NCI-H345 (cell line): Measurements from ENCODE around the gene OR4X1.
"Not testable (repeated sequence)": the region's sequence is repeated elsewhere in the genome, so short reads cannot be mapped to it uniquely, and the experiment has no call there.

ENCODE experiments used
- DNase-seq: peaks from one replicate; lab custom pipeline; 2025; lab: John Stamatoyannopoulos, UW

OR4X1 gene

GRCh38 chr11:48263423-48263911 is at the start of gene OR4X1:
OR4X1 (plus strand) TSS chr11:48263861; CDS start chr11:48263861, 0 bp downstream.
- no peak for DNase-seq

GRCh38 chr11:48216510-48216909 is 47.2 kb upstream of the OR4X1 start, which contains the start of gene OR4B1:
OR4B1 (plus strand) TSS chr11:48216810; CDS start chr11:48216810, 0 bp downstream.
- DNase-seq: no peak

- no peak for DNase-seq
These were observed 34.9 kb upstream of the OR4X1 start for GRCh38 chr11:48228761-48229160.

GRCh38 chr11:48230057-48230456 is 33.6 kb upstream of the OR4X1 start:
- DNase-seq: not testable (repeated sequence)

- no peak for DNase-seq
These were observed 25.9 kb upstream of the OR4X1 start for GRCh38 chr11:48237727-48238126.

- no peak for DNase-seq
These were observed 21.2 kb upstream of the OR4X1 start for GRCh38 chr11:48242501-48242900.

GRCh38 chr11:48244804-48245203 is 18.9 kb upstream of the OR4X1 start, which contains the start of gene OR4X2:
OR4X2 (plus strand) TSS chr11:48245104; CDS start chr11:48245104, 0 bp downstream.
- DNase-seq: no peak

GRCh38 chr11:48248902-48249301 is 14.8 kb upstream of the OR4X1 start:
- DNase-seq: no peak

GRCh38 chr11:48261600-48261999 is 2.1 kb upstream of the OR4X1 start:
- DNase-seq: no peak

GRCh38 chr11:48270621-48271020 is 7.0 kb downstream of the OR4X1 start:
- no peak for DNase-seq

GRCh38 chr11:48272606-48273005 is 8.9 kb downstream of the OR4X1 start:
- no peak for DNase-seq

- no peak for DNase-seq
These were observed 42.3 kb downstream of the OR4X1 start, which contains the start of gene OR4S1 for GRCh38 chr11:48305923-48306322. OR4S1 (plus strand) TSS chr11:48306223; CDS start chr11:48306223, 0 bp downstream.

GRCh38 chr11:48307760-48308386 is 44.2 kb downstream of the OR4X1 start:
- DNase-seq: peak; percentile 55

GRCh38 chr11:48313590-48313989 is 49.9 kb downstream of the OR4X1 start:
- DNase-seq: not testable (repeated sequence)
